Panc1 (cell line): ENCODE data around the gene RFPL2. TPM values are rescaled to one million over a fixed set of nuclear protein-coding genes. Genes with fewer than 3 reads are reported as not detected.

ENCODE experiments used
- ATAC-seq: fragments of 200-7000 bp; cut with Tn5 transposase; 2 replicates; pipeline ENCODE4 v1.9.1; 2020; ENCODE audit warnings: mild to moderate bottlenecking, moderate library complexity
- BruUV-seq: library from RNA; stranded (reverse); fragments of 400-500 nt; replicated peaks from 2 replicates; lab custom pipeline; 2021; lab: Mats Ljungman, UMichigan
- CTCF ChIA-PET: fragments of 300-600 bp; sonication (Branson Sonifier 250); formaldehyde crosslinking; loops from one replicate; lab custom pipeline; 2022; ENCODE audit warnings: antibody characterized with exemption; lab: Charles Lee
- POLR2A ChIA-PET: fragments of 300-600 bp; sonication (Branson Sonifier 250); formaldehyde crosslinking; loops from one replicate; lab custom pipeline; 2022; ENCODE audit warnings: antibody characterized with exemption; lab: Charles Lee
- DNase-seq: peaks from one replicate; pipeline ENCODE4 v3.0.0-alpha.2; 2010; ENCODE audit warnings: low read depth, low spot score
- H3K27ac ChIP-seq: 2 replicates; pipeline ENCODE4 v1.5.1; 2011; ENCODE audit warnings: mild to moderate bottlenecking, low read length, inconsistent platforms
- H3K27me3 ChIP-seq: fragments of 200-500 bp; sonication (Bioruptor generic); 2 replicates; pipeline ENCODE4 v1.6.0; 2014; ENCODE audit warnings: low read length, inconsistent platforms; ENCODE audit not compliant: control insufficient read depth, insufficient read depth
- H3K36me3 ChIP-seq: fragments of 200-500 bp; sonication (Bioruptor generic); 2 replicates; pipeline ENCODE4 v1.5.1; 2014; ENCODE audit warnings: inconsistent platforms, mild to moderate bottlenecking, low read length, moderate library complexity; ENCODE audit not compliant: control insufficient read depth, insufficient read depth
- H3K4me1 ChIP-seq: 2 replicates; pipeline ENCODE4 v1.5.1; 2011; ENCODE audit warnings: inconsistent platforms, mild to moderate bottlenecking, low read length, moderate library complexity; ENCODE audit not compliant: control insufficient read depth, insufficient read depth
- H3K4me3 ChIP-seq, 2 experiments: 2 replicates each; pipeline ENCODE4 v1.5.1; 2011 to 2012; ENCODE audit warnings: low read depth in 2 of 2, low read length in 2 of 2, mild to moderate bottlenecking in 2 of 2, inconsistent platforms in 1 of 2, moderate library complexity in 1 of 2
- H3K9me3 ChIP-seq: fragments of 200-500 bp; sonication (Bioruptor generic); 2 replicates; pipeline ENCODE4 v1.5.1; 2014; ENCODE audit warnings: low read depth, mild to moderate bottlenecking, inconsistent platforms, low read length, moderate library complexity; ENCODE audit not compliant: control insufficient read depth, insufficient read depth
- CTCF ChIP-seq: fragments of 450-650 bp; IDR thresholded peaks from 2 replicates; pipeline ENCODE4 v1.5.1; 2017; ENCODE audit warnings: mild to moderate bottlenecking
- POLR2AphosphoS5 ChIP-seq: IDR thresholded peaks from 2 replicates; pipeline ENCODE4 v1.6.1; 2012; ENCODE audit warnings: mild to moderate bottlenecking, low read depth, low read length, moderate library complexity
- REST ChIP-seq, 2 experiments: IDR thresholded peaks; 2 replicates each; pipeline ENCODE4 v1.6.1; 2011 to 2012; ENCODE audit warnings: low read depth in 2 of 2, control low read depth in 1 of 2, low read length in 1 of 2, mild to moderate bottlenecking in 1 of 2, moderate library complexity in 1 of 2; ENCODE audit not compliant: insufficient read depth in 1 of 2
- SIN3A ChIP-seq: IDR thresholded peaks from 2 replicates; pipeline ENCODE4 v1.6.1; 2012; ENCODE audit warnings: low read depth, mild to moderate bottlenecking, low read length, moderate library complexity, borderline replicate concordance; ENCODE audit not compliant: insufficient read depth
- TCF7L2 ChIP-seq: IDR thresholded peaks from 2 replicates; pipeline ENCODE4 v1.6.1; 2011; ENCODE audit warnings: mild to moderate bottlenecking, low read depth, low read length, inconsistent platforms
- in situ Hi-C: cut with HindIII; loops from 2 replicates; pipeline ENCODE4 v1.10.0; 2016; ENCODE audit warnings: low sequenced_read_pairs, low pct_unique_long_range_greater_than_20kb
- intact Hi-C: fragments of 100-400 bp; cut with micrococcal nuclease; formaldehyde crosslinking; loops from one replicate; pipeline ENCODE4 v1.10.0; 2022; ENCODE audit not compliant: unreplicated experiment
- total RNA-seq: library from RNA; stranded (reverse); gene quantifications from one replicate; pipeline ENCODE4 v1.2.1, GENCODE V29; 2021; ENCODE audit not compliant: unreplicated experiment

The RFPL2 gene
- total RNA-seq, 1 experiment from 2014 or later, result not detected

GRCh38 chr22:32248276-32248675, 43.4 kb upstream of the RFPL2 start:
- ChIA-PET CTCF (no interaction called here), POLR2A (no interaction called here)
- no peaks in the 10 kb centered on the region for H3K27me3 ChIP-seq
- in situ Hi-C loops (no loop called here), intact Hi-C loops (no loop called here)
- no peaks in the 10 kb centered on the region; the same call in 1 of the 2 replicates for H3K4me1 ChIP-seq
- DNase-seq, result no peak
- no peak for ATAC-seq
- no peak for TF ChIP-seq CTCF
- TF ChIP-seq SIN3A, result no peak
- TF ChIP-seq REST (IDR thresholded peaks at IDR 0.05; ENCODE audit: insufficient read depth in 1 of 2, low read depth in 2 of 2, low read length in 1 of 2), result no peak
- TF ChIP-seq POLR2AphosphoS5, result no peak
- no peak for TF ChIP-seq TCF7L2
- no peak overlapping the region for H3K4me3 ChIP-seq
- no peaks in the 10 kb centered on the region for H3K36me3 ChIP-seq
- H3K9me3 ChIP-seq, result no peaks in the 10 kb centered on the region
- no peak overlapping the region for H3K27ac ChIP-seq
- BruUV-seq, result no TSS peak

GRCh38 chr22:32246166-32246565, 41.3 kb upstream of the RFPL2 start:
- BruUV-seq, result no TSS peak
- no peaks in the 10 kb centered on the region for H3K27me3 ChIP-seq
- H3K9me3 ChIP-seq, result no peaks in the 10 kb centered on the region
- TF ChIP-seq REST (IDR thresholded peaks at IDR 0.05; ENCODE audit: insufficient read depth in 1 of 2, low read depth in 2 of 2, low read length in 1 of 2), result no peak
- TF ChIP-seq POLR2AphosphoS5, result no peak
- no peak for TF ChIP-seq CTCF
- TF ChIP-seq TCF7L2, result no peak
- no peak for TF ChIP-seq SIN3A
- H3K4me1 ChIP-seq, result no peaks in the 10 kb centered on the region; the same call in 1 of the 2 replicates
- intact Hi-C loops (no loop called here), in situ Hi-C loops (no loop called here)
- H3K4me3 ChIP-seq, result no peak overlapping the region
- no peaks in the 10 kb centered on the region for H3K36me3 ChIP-seq
- DNase-seq (no peak), ATAC-seq (no peak)
- ChIA-PET CTCF (no interaction called here), POLR2A (no interaction called here)
- H3K27ac ChIP-seq, result no peak overlapping the region
